22Rv1 (cell line): ENCODE results near the gene ASTN2.

Experiments
- CTCF ChIP-seq: fragments of 450-650 bp; IDR thresholded peaks from 2 replicates; pipeline ENCODE4 v1.5.1; 2017; ENCODE audit warnings: mild to moderate bottlenecking
- ZFX ChIP-seq: fragments of 450-650 bp; IDR thresholded peaks from 2 replicates; pipeline ENCODE4 v1.6.1; 2017; ENCODE audit warnings: antibody characterized with exemption, borderline replicate concordance

- TF ChIP-seq CTCF (no peak), ZFX (no peak)
Observed at GRCh38 chr9:116483622-116484491, 931.0 kb downstream of the ASTN2 start.
